Measurements from ENCODE around the gene FGF19. TPM values are rescaled to one million over a fixed set of nuclear protein-coding genes. Genes with fewer than 3 reads are reported as not detected.

The FGF19 gene
- total and polyA plus RNA-seq, 9 of the 15 experiments (the other 6 are each of a cell fraction or from before 2014, with no cell fraction given), result 0.11 TPM; not detected in 8

DNA sequence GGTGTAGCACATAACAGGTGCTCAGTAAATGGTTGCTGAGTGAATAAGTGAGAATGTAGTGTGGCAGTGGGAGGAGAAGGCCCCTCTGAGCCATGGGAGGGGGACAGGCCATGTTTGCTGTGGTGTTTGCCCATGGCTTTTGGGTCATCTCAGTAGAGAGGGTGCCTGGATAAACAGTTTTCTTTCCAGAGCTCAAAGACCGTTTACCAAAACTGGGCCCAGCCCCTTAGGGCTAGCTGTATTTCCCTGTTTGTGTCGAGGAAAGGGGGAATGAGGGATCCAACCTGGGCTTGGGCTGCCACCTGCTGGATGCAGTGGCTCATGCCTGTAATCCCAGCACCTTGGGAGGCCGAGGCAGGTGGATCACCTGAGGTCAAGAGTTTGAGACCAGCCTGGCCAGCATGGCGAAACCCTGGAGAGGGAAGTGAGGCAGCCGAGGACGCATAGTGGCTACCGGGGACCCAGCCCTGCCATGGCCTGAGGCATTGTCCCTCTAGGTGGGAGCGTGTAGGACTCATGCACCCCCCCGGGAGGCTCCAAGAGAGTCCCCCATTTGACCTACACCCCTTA is 20.0 kb downstream of the FGF19 start:
- no peaks in the 10 kb centered on the region for H4K20me1 ChIP-seq (replicated peaks; ENCODE audit: control insufficient read depth, insufficient read depth, low read length)
- H3K9me3 ChIP-seq (replicated peaks; ENCODE audit: control insufficient read depth, insufficient read depth, low read depth, low read length), result 0 out of 2 replicates have a peak, but pooled peaks cover 2% of the 10 kb centered on the region
- no peak overlapping the region for H3K9ac ChIP-seq (ENCODE audit: insufficient read depth in 1 of 2, low read depth in 2 of 2, low read length in 2 of 2)
- FAIRE-seq, result no peak
- peak in 3 of 4 experiments; percentile 38 to 54 (median 44) for DNase-seq (ENCODE audit: extremely low read depth in 1 of 4, low spot score in 3 of 4)
- no TSS peak for BruUV-seq (replicated peaks)
- H3K4me1 ChIP-seq (replicated peaks in 1 of 2; ENCODE audit: control insufficient read depth in 2 of 2, insufficient read depth in 2 of 2, low read length in 2 of 2), result peaks cover 0 to 13% of the 10 kb centered on the region in 2 experiments; a peak in 3 of 5 replicates
- H3K4me2 ChIP-seq (ENCODE audit: insufficient read depth, low read length), result no peak overlapping the region
- H3K9me1 ChIP-seq (ENCODE audit: control insufficient read depth, insufficient read depth, low read length), result no peaks in the 10 kb centered on the region
- peak; percentile 76 for ATAC-seq
- 9% methylated on average over 6 of the region's 9 CpGs for WGBS (ENCODE audit: insufficient coverage, low coverage, missing lambda C conversion rate)
- peak overlapping the region; percentile 60 for H2AFZ ChIP-seq (ENCODE audit: low read depth, low read length)
- CTCF ChIA-PET (ENCODE audit: low intra/inter-chr PET ratio), result interaction anchor here (0.5 to 2.8 kb wide), 4 partner anchors 102 to 799 kb away, joined by 3 to 25 read pairs (median 6); no protein-coding TSS in a partner anchor
- no peaks in the 10 kb centered on the region; the same call in 2 of the 3 replicates for H3K36me3 ChIP-seq (ENCODE audit: control insufficient read depth, insufficient read depth, low read length)
- in situ Hi-C loops (cut with MboI), result loop anchor here (10.0 kb wide), 1 partner anchor 201 kb away; no protein-coding TSS in a partner anchor
- H3K27me3 ChIP-seq (ENCODE audit: control insufficient read depth in 2 of 2, insufficient read depth in 2 of 2, low read length in 2 of 2), result no peaks in the 10 kb centered on the region
- no peak overlapping the region for H3K4me3 ChIP-seq
- intact Hi-C loops (cut with micrococcal nuclease), result no loop called here
- no peak overlapping the region; the same call in 2 of the 3 replicates for H3K27ac ChIP-seq (ENCODE audit: extremely low read depth, low read depth, low read length)
- POLR2A ChIA-PET, result interaction anchor here (0.6 to 0.7 kb wide), 3 partner anchors 12 to 81 kb away, joined by 3 to 4 read pairs (median 3); no protein-coding TSS in a partner anchor
- H3K79me2 ChIP-seq (ENCODE audit: control insufficient read depth, insufficient read depth, low read length), result no peaks in the 10 kb centered on the region
- peak; percentile 31 to 79; a peak in 2 of 4 replicates for TF ChIP-seq RAD21 (CRISPR knock-in tag; conservative IDR thresholded peaks at IDR 0.05 in 1 of 2, IDR thresholded peaks at IDR 0.05 in 1 of 2)
- TF ChIP-seq, protein P1, sequence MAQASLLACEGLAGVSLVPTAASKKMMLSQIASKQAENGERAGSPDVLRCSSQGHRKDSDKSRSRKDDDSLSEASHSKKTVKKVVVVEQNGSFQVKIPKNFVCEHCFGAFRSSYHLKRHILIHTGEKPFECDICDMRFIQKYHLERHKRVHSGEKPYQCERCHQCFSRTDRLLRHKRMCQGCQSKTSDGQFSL (CRISPR knock-in tag; IDR thresholded peaks at IDR 0.05), result 0 out of 2 replicates have a peak, but pooled peaks have one; percentile 36
- TF ChIP-seq, protein P1 (tag; IDR thresholded peaks at IDR 0.05), result no peak
- TF ChIP-seq, protein P2, sequence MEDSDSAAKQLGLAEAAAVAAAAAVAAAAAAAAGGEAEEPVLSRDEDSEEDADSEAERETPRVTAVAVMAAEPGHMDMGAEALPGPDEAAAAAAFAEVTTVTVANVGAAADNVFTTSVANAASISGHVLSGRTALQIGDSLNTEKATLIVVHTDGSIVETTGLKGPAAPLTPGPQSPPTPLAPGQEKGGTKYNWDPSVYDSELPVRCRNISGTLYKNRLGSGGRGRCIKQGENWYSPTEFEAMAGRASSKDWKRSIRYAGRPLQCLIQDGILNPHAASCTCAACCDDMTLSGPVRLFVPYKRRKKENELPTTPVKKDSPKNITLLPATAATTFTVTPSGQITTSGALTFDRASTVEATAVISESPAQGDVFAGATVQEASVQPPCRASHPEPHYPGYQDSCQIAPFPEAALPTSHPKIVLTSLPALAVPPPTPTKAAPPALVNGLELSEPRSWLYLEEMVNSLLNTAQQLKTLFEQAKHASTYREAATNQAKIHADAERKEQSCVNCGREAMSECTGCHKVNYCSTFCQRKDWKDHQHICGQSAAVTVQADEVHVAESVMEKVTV (CRISPR knock-in tag; IDR thresholded peaks at IDR 0.05), result 0 out of 2 replicates have a peak, but pooled peaks have one; percentile 23
- 0 out of 2 replicates have a peak, but pooled peaks have one; percentile 44 for TF ChIP-seq CC2D1A (IDR thresholded peaks at IDR 0.05)
- no peak for TF ChIP-seq ESRRB (CRISPR knock-in tag; IDR thresholded peaks at IDR 0.05; ENCODE audit: borderline replicate concordance)
- TF ChIP-seq, protein P3, sequence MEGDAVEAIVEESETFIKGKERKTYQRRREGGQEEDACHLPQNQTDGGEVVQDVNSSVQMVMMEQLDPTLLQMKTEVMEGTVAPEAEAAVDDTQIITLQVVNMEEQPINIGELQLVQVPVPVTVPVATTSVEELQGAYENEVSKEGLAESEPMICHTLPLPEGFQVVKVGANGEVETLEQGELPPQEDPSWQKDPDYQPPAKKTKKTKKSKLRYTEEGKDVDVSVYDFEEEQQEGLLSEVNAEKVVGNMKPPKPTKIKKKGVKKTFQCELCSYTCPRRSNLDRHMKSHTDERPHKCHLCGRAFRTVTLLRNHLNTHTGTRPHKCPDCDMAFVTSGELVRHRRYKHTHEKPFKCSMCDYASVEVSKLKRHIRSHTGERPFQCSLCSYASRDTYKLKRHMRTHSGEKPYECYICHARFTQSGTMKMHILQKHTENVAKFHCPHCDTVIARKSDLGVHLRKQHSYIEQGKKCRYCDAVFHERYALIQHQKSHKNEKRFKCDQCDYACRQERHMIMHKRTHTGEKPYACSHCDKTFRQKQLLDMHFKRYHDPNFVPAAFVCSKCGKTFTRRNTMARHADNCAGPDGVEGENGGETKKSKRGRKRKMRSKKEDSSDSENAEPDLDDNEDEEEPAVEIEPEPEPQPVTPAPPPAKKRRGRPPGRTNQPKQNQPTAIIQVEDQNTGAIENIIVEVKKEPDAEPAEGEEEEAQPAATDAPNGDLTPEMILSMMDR (IDR thresholded peaks at IDR 0.05 in 2 of 3, conservative IDR thresholded peaks at IDR 0.05 in 1 of 3; ENCODE audit: insufficient read depth in 2 of 3, low read depth in 1 of 3, low read length in 3 of 3), result peak; percentile 56 to 73 (median 61)
- TF ChIP-seq, protein P4, sequence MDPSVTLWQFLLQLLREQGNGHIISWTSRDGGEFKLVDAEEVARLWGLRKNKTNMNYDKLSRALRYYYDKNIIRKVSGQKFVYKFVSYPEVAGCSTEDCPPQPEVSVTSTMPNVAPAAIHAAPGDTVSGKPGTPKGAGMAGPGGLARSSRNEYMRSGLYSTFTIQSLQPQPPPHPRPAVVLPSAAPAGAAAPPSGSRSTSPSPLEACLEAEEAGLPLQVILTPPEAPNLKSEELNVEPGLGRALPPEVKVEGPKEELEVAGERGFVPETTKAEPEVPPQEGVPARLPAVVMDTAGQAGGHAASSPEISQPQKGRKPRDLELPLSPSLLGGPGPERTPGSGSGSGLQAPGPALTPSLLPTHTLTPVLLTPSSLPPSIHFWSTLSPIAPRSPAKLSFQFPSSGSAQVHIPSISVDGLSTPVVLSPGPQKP (CRISPR knock-in tag; IDR thresholded peaks at IDR 0.05), result no peak
- TF ChIP-seq STAG1 (CRISPR knock-in tag; IDR thresholded peaks at IDR 0.05; ENCODE audit: borderline replicate concordance), result peak; percentile 96
